Fibroblast of pulmonary artery (primary cell): ENCODE results near the gene POU3F2.

Experiments
- DNase-seq: peaks from one replicate; pipeline ENCODE4 v3.0.0-alpha.2; 2010; ENCODE audit warnings: low read depth
- H3K4me3 ChIP-seq: replicated peaks from 2 replicates; pipeline ENCODE4 v1.5.1; 2011; ENCODE audit warnings: low read depth, mild to moderate bottlenecking, control low read depth, low read length, moderate library complexity
- TF ChIP-seq, protein P1 (sequence below): IDR thresholded peaks from 2 replicates; pipeline ENCODE4 v1.5.1; 2011; ENCODE audit warnings: mild to moderate bottlenecking, control low read depth, low read length, inconsistent platforms; ENCODE audit errors: missing control alignments

POU3F2 gene

DNA sequence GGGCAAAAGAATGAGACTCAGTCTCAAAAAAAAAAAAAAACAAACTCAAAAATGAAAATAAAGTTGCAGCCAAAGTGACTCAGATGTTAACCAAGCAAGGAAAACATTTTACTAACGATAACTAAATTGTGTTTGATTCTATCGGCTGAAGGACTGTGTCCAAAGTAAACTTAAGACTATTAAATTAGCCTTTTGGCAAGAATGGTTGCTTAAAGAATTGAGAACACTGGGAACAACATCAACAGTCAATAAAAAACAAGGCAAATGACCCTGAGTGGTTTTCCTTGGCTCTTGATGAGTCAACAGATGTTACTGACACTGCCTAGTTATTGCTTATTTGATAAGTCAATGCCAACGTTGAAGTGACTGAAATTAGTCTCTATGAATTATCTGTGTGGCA lies 36.7 kb downstream of the POU3F2 start:
- no peak overlapping the region for H3K4me3 ChIP-seq
- peak; percentile 16 for DNase-seq
- TF ChIP-seq, protein P1, sequence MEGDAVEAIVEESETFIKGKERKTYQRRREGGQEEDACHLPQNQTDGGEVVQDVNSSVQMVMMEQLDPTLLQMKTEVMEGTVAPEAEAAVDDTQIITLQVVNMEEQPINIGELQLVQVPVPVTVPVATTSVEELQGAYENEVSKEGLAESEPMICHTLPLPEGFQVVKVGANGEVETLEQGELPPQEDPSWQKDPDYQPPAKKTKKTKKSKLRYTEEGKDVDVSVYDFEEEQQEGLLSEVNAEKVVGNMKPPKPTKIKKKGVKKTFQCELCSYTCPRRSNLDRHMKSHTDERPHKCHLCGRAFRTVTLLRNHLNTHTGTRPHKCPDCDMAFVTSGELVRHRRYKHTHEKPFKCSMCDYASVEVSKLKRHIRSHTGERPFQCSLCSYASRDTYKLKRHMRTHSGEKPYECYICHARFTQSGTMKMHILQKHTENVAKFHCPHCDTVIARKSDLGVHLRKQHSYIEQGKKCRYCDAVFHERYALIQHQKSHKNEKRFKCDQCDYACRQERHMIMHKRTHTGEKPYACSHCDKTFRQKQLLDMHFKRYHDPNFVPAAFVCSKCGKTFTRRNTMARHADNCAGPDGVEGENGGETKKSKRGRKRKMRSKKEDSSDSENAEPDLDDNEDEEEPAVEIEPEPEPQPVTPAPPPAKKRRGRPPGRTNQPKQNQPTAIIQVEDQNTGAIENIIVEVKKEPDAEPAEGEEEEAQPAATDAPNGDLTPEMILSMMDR = no peak

DNA sequence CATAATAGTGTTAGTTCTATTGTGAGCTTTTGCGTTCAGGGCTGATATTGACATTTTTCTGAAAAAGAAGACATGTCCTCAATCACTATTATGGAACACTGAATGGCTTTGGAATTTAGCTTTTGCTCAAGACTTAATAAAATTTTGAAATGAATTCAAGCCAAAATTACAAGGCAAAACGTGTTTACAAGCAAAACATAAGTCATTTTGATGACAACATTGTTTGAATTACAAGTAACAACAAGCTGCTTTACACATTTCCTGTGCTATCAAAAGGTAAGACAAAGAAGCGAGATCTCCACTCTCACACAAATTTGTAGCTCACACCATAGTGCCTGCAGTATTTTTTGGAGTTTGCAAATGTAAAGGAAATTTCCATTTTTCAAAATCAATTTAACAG lies 37.4 kb downstream of the POU3F2 start:
- TF ChIP-seq, protein P1 = no peak
- DNase-seq = no peak
- no peak overlapping the region for H3K4me3 ChIP-seq

GRCh38 chr6:98875375-98875774 lies 41.0 kb downstream of the POU3F2 start:
- TF ChIP-seq, protein P1 = no peak
- DNase-seq = no peak
- H3K4me3 ChIP-seq = no peak overlapping the region

- TF ChIP-seq, protein P1 = no peak
- H3K4me3 ChIP-seq = no peak overlapping the region
- DNase-seq = peak; percentile 16
Observed at GRCh38 chr6:98877250-98877649, 42.9 kb downstream of the POU3F2 start.

DNA sequence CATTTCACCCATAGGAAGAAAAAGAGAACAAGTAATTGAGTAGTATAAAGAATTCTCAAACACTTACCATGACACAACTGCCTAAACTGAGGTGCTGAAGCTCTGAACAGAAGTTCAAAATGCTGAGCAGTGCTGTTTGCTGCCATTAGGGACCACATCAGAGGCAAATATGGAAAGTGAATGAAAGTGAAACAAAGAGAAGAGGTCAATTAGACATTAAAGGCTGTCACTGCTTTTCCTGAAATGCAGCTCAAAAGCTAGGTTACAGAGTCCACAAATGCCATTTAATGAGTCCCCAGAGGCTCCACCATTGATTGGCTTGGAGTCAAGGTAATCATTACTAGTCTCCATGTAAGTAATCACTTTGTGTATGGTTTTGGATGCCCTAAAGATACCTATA lies 46.1 kb downstream of the POU3F2 start:
- TF ChIP-seq, protein P1 = no peak
- no peak overlapping the region for H3K4me3 ChIP-seq
- DNase-seq = no peak

DNA sequence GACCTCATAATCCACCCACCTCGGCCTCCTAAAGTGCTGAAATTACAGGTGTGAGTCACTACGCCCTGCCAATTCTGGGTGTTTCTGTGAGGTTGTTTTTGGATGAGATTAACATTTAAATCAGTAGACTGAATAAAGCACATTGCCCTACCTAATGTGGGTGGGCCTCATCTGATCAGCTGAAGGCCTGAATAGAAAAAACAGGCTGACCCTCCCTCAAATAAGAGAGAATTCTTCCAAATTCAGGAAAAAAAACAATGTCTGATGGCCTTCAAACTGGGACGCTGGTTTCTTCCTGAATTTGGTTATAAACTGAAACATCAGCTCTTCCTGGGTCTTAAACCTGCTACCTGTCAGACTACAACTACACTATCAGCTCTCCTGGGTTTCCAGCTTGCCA lies 51.0 kb downstream of the POU3F2 start:
- no peak for DNase-seq
- TF ChIP-seq, protein P1 = no peak
- no peak overlapping the region for H3K4me3 ChIP-seq

GRCh38 chr6:98887650-98888049 lies 53.3 kb downstream of the POU3F2 start:
- DNase-seq = no peak
- H3K4me3 ChIP-seq = no peak overlapping the region
- TF ChIP-seq, protein P1 = no peak
